T-cell (primary cell): ENCODE data around the gene IQCH. TPM values are rescaled to one million over a fixed set of nuclear protein-coding genes. Genes with fewer than 3 reads are reported as not detected.

Source experiments
- ATAC-seq, 4 experiments: fragments of 200-7000 bp in 3 of 4; fragments of 150-1000 bp in 1 of 4; cut with Tn5 transposase; replicated peaks in 1 of 4; 1 replicate in 3 of 4; 2 replicates in 1 of 4; pipeline ENCODE4 v1.10.0; 2021; ENCODE audit warnings: moderate library complexity in 3 of 4, mild to moderate bottlenecking in 2 of 4, moderate number of reproducible peaks in 1 of 4
- CTCF ChIA-PET, 2 donors: fragments of 300-600 bp; sonication (Branson Sonifier 250); formaldehyde crosslinking; loops; one replicate each; lab custom pipeline; 2022; ENCODE audit warnings: antibody characterized with exemption in 2 of 2; lab: Charles Lee
- POLR2A ChIA-PET, 2 donors: fragments of 300-600 bp; sonication (Branson Sonifier 250); formaldehyde crosslinking; loops; one replicate each; lab custom pipeline; 2022; ENCODE audit warnings: antibody characterized with exemption in 2 of 2; lab: Charles Lee
- DNase-seq, 35 experiments: peaks; one replicate each; pipeline versions ENCODE4 v3.0.0 to v3.0.0-alpha.2; 2013 to 2023
- H3K27ac ChIP-seq: one replicate; pipeline ENCODE4 v1.5.1; 2013; ENCODE audit warnings: low read length
- H3K27me3 ChIP-seq, 2 experiments: replicated peaks in 1 of 2; 1 replicate in 1 of 2; 2 replicates in 1 of 2; pipeline versions ENCODE4 v1.6.1 to v1.7.0; 2013; ENCODE audit warnings: low read length in 1 of 2, mixed read lengths in 1 of 2; ENCODE audit not compliant: control insufficient read depth in 2 of 2, insufficient read depth in 2 of 2; ENCODE audit errors: extremely low read depth in 1 of 2
- H3K36me3 ChIP-seq, 2 donors: 1 replicate in 1 of 2; 2 replicates in 1 of 2; pipeline versions ENCODE4 v1.6.1 to v1.7.0; 2013; ENCODE audit warnings: low read length in 1 of 2; ENCODE audit not compliant: control insufficient read depth in 2 of 2, insufficient read depth in 1 of 2; ENCODE audit errors: extremely low read depth in 1 of 2
- H3K4me1 ChIP-seq, 2 experiments: 1 replicate in 1 of 2; 2 replicates in 1 of 2; pipeline versions ENCODE4 v1.6.1 to v1.7.0; 2013; ENCODE audit warnings: low read length in 2 of 2, mixed read lengths in 1 of 2; ENCODE audit not compliant: insufficient read depth in 2 of 2, control insufficient read depth in 1 of 2; ENCODE audit errors: extremely low read depth in 1 of 2
- H3K4me3 ChIP-seq, 2 donors: 1 replicate in 1 of 2; 2 replicates in 1 of 2; pipeline versions ENCODE4 v1.5.1 to v1.7.0; 2013; ENCODE audit warnings: mild to moderate bottlenecking in 2 of 2, low read length in 1 of 2, moderate library complexity in 1 of 2; ENCODE audit not compliant: control insufficient read depth in 1 of 2; ENCODE audit errors: extremely low read depth in 1 of 2
- H3K9me3 ChIP-seq: 2 replicates; pipeline ENCODE4 v1.7.0; 2013
- H3K27ac Mint-ChIP-seq, 2 donors: one replicate each; pipeline ENCODE4 v1.8.0; 2020 to 2021; ENCODE audit warnings: mild to moderate bottlenecking in 2 of 2, mixed read lengths in 2 of 2
- H3K27me3 Mint-ChIP-seq, 2 donors: one replicate each; pipeline ENCODE4 v1.8.0; 2021 to 2022; ENCODE audit warnings: mixed read lengths in 2 of 2
- H3K36me3 Mint-ChIP-seq: one replicate; pipeline ENCODE4 v1.8.0; 2021; ENCODE audit warnings: mixed read lengths
- H3K4me1 Mint-ChIP-seq, 3 donors: one replicate each; pipeline ENCODE4 v1.8.0; 2020 to 2022; ENCODE audit warnings: mixed read lengths in 3 of 3, mild to moderate bottlenecking in 1 of 3
- H3K4me3 Mint-ChIP-seq, 3 donors: one replicate each; pipeline ENCODE4 v1.8.0; 2020 to 2022; ENCODE audit warnings: mild to moderate bottlenecking in 3 of 3, mixed read lengths in 3 of 3, moderate library complexity in 3 of 3
- H3K9me3 Mint-ChIP-seq, 3 donors: one replicate each; pipeline ENCODE4 v1.8.0; 2020 to 2022; ENCODE audit warnings: mixed read lengths in 3 of 3
- WGBS: methylation state at CpG from one replicate; pipeline ENCODE4 v1.1.5; 2013; ENCODE audit warnings: missing lambda C conversion rate; ENCODE audit not compliant: insufficient coverage; 5-methylcytosine and 5-hydroxymethylcytosine counted together
- total RNA-seq, 35 experiments: library from RNA in 6 of 35; stranded (reverse) in 6 of 35; fragments of 120-200 nt in 1 of 35; gene quantifications; one replicate each; pipeline versions ENCODE4 v1.2.1 to v1.2.4 and lab custom pipeline; 2013 to 2026

Gene IQCH
- total RNA-seq, 5 donors from 2014 or later (not counting 1 experiment from before 2014, with no cell fraction given): 0.43 to 2.6 (median 1.3) TPM

DNA sequence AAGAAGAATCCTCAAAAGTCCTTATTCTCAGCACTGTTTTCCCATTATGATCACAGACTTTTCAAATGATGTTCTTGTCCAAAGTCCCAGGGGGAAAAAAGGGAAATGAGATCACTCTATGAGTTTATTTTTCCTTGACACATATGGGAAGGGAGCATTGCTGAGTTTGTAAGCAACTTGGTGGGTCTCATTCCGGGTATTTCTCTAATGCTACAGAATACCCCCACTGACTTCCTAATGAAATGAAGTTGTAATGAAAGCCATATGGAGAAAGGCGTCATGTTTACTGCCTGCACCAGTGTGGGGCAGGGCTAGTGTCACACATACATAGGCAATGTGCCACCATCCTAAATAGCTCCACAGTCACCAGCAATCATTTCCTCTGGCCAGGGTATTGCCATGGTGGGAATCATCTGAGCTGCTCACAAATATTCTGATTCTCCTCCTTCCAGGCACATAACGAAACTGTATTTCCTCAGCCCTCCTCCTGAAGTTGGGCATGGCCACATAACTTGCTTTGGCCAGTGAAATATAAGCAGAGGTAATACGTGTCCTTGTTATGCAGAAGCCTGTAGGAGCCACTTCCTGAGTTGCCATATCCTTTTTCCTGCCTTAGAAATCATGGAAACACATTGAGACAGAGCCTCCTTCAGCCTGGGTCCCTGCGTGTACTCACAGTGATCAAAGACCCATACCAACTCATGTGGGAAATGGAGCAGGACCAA is 225.4 kb downstream of the IQCH start:
- Mint-ChIP-seq H3K27ac (no peak overlapping the region), H3K9me3 (peaks cover 0 to 4% (median 4%) of the 10 kb centered on the region in 3 donors), H3K27me3 (peaks cover 0 to 4% of the 10 kb centered on the region in 2 donors), H3K36me3 (peaks cover 12% of the 10 kb centered on the region), H3K4me1 (peaks cover 9 to 23% (median 10%) of the 10 kb centered on the region in 3 donors), H3K4me3 (no peak overlapping the region)
- no peak for ATAC-seq
- 71% methylated on average over 1 of the region's 5 CpGs for WGBS
- Histone ChIP-seq H3K36me3 (no peaks in the 10 kb centered on the region), H3K4me3 (no peak overlapping the region), H3K9me3 (no peaks in the 10 kb centered on the region), H3K27me3 (no peaks in the 10 kb centered on the region), H3K27ac (no peak overlapping the region), H3K4me1 (no peaks in the 10 kb centered on the region)
- no peak for DNase-seq
- ChIA-PET POLR2A (no interaction called here), CTCF (no interaction called here)

GRCh38 chr15:67480741-67481140 is 226.2 kb downstream of the IQCH start:
- WGBS: no CpG with 5 or more reads among the region's 1 CpG
- H3K9me3 Mint-ChIP-seq: peaks cover 0 to 8% (median 4%) of the 10 kb centered on the region in 3 donors
- no peak for DNase-seq
- H3K36me3 ChIP-seq: no peaks in the 10 kb centered on the region
- no peak overlapping the region for H3K27ac ChIP-seq
- H3K27me3 Mint-ChIP-seq: peaks cover 0 to 4% of the 10 kb centered on the region in 2 donors
- no peaks in the 10 kb centered on the region for H3K9me3 ChIP-seq
- POLR2A ChIA-PET: no interaction called here
- H3K4me1 ChIP-seq: no peaks in the 10 kb centered on the region
- peaks cover 15% of the 10 kb centered on the region for H3K36me3 Mint-ChIP-seq
- peaks cover 9 to 23% (median 10%) of the 10 kb centered on the region in 3 donors for H3K4me1 Mint-ChIP-seq
- ATAC-seq: no peak
- CTCF ChIA-PET: interaction anchor here in 1 of 2 donors (0.5 kb wide), 1 partner anchor 105 kb away, joined by 4 read pairs; no protein-coding TSS in a partner anchor
- no peak overlapping the region for H3K27ac Mint-ChIP-seq
- H3K4me3 ChIP-seq: no peak overlapping the region
- no peak overlapping the region for H3K4me3 Mint-ChIP-seq
- H3K27me3 ChIP-seq: no peaks in the 10 kb centered on the region

DNA sequence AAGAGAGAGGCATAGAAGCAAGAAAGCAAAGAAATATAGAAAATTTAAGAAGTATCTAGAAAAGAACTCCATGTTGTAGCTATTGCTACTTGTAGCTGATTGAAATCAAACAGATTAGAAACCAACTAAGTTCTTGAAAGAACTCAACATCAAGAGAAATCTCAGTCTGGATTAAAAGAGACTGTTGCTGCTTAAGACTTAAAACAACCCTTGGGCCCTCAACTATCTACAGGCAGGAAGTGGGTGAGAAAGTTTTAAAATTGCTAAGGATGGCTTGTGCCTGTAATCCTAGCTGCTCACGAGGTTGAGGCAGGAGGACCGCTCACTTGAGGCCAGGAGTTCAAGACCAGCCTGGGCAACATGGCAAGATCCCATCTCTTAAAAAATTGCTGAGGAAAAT is 227.1 kb downstream of the IQCH start:
- H3K36me3 ChIP-seq: no peaks in the 10 kb centered on the region
- CTCF ChIA-PET: no interaction called here
- no peaks in the 10 kb centered on the region for H3K9me3 ChIP-seq
- Mint-ChIP-seq H3K9me3 (peaks cover 0 to 8% (median 4%) of the 10 kb centered on the region in 3 donors), H3K4me3 (no peak overlapping the region), H3K27ac (peak overlapping the region; percentile 13 to 16), H3K27me3 (peaks cover 0 to 4% of the 10 kb centered on the region in 2 donors), H3K4me1 (peaks cover 9 to 23% (median 10%) of the 10 kb centered on the region in 3 donors), H3K36me3 (peaks cover 17% of the 10 kb centered on the region)
- ATAC-seq: peak in 3 of 4 experiments; percentile 12 to 57 (median 38)
- DNase-seq: no peak
- no peaks in the 10 kb centered on the region for H3K4me1 ChIP-seq
- no peak overlapping the region for H3K27ac ChIP-seq
- POLR2A ChIA-PET: interaction anchor here in 1 of 2 donors (0.6 kb wide), 1 partner anchor 65 kb away, joined by 3 read pairs; no protein-coding TSS in a partner anchor
- WGBS: no CpG with 5 or more reads among the region's 2 CpGs
- H3K4me3 ChIP-seq: no peak overlapping the region
- no peaks in the 10 kb centered on the region for H3K27me3 ChIP-seq

- Histone ChIP-seq H3K36me3 (no peaks in the 10 kb centered on the region), H3K27ac (no peak overlapping the region), H3K4me3 (no peak overlapping the region), H3K4me1 (no peaks in the 10 kb centered on the region), H3K9me3 (no peaks in the 10 kb centered on the region), H3K27me3 (no peaks in the 10 kb centered on the region)
- CTCF ChIA-PET: no interaction called here
- no peaks in the 10 kb centered on the region for H3K4me1 Mint-ChIP-seq
- no peaks in the 10 kb centered on the region for H3K9me3 Mint-ChIP-seq
- H3K27ac Mint-ChIP-seq: no peak overlapping the region
- no peaks in the 10 kb centered on the region for H3K27me3 Mint-ChIP-seq
- DNase-seq (no peak), ATAC-seq (no peak)
- POLR2A ChIA-PET: no interaction called here
- WGBS: no CpG with 5 or more reads among the region's 1 CpG
- H3K4me3 Mint-ChIP-seq: no peak overlapping the region
- H3K36me3 Mint-ChIP-seq: peaks cover 16% of the 10 kb centered on the region
Measured at GRCh38 chr15:67495585-67495984, 241.0 kb downstream of the IQCH start.

DNA sequence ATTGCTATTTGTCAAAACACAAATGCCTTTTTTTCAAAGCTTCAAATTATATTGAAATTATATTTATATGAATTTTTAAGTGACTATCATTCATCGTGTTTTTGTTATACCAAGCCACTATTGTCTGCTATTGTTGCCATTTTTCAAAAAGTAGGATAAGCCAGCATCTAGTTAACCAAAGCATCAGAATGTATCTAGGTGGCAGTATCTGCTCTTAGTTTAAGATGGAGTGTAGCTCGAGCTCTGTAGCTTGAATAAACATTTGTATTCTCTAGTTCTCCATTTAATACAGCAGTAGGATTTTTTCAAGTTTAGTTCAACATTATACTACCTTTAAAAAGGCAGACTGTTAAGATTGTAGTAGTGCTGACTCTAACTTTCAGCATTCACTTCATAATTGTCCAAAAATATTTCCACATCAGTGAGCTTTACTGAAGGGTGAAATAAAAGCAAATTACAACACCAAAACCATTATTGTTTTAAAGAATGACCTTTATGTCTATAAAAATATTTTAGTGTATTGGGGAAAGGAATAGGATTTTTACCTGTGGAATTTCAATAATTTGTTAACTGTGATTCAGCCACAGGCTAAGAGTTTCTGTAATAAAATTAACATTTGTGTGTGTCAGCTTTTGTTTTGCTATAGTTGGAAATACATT is 246.7 kb downstream of the IQCH start:
- CTCF ChIA-PET: interaction anchor here in 1 of 2 donors (0.6 to 1.2 kb wide), 3 partner anchors 91 to 335 kb away, joined by 3 to 6 read pairs (median 3); no protein-coding TSS in a partner anchor
- DNase-seq (peak in 1 of 35 experiments; percentile 32), ATAC-seq (peak in 3 of 4 experiments; percentile 46 to 64 (median 47))
- Mint-ChIP-seq H3K27ac (no peak overlapping the region), H3K36me3 (peaks cover 6% of the 10 kb centered on the region), H3K4me1 (no peaks in the 10 kb centered on the region), H3K4me3 (no peak overlapping the region), H3K9me3 (no peaks in the 10 kb centered on the region), H3K27me3 (no peaks in the 10 kb centered on the region)
- no peaks in the 10 kb centered on the region for H3K27me3 ChIP-seq
- no peaks in the 10 kb centered on the region for H3K4me1 ChIP-seq
- no CpG with 5 or more reads among the region's 2 CpGs for WGBS
- no peaks in the 10 kb centered on the region for H3K36me3 ChIP-seq
- H3K4me3 ChIP-seq: no peak overlapping the region
- POLR2A ChIA-PET: interaction anchor here in 1 of 2 donors (0.5 to 0.6 kb wide), 2 partner anchors 66 to 160 kb away, joined by 3 to 5 read pairs; no protein-coding TSS in a partner anchor
- H3K9me3 ChIP-seq: no peaks in the 10 kb centered on the region
- H3K27ac ChIP-seq: no peak overlapping the region

- DNase-seq: no peak
- Histone ChIP-seq H3K4me3 (no peak overlapping the region), H3K27ac (no peak overlapping the region), H3K9me3 (no peaks in the 10 kb centered on the region), H3K36me3 (no peaks in the 10 kb centered on the region), H3K27me3 (no peaks in the 10 kb centered on the region), H3K4me1 (no peaks in the 10 kb centered on the region)
- H3K9me3 Mint-ChIP-seq: no peaks in the 10 kb centered on the region
- no peak for ATAC-seq
- 85% methylated on average over 8 of the region's 13 CpGs for WGBS
- no peaks in the 10 kb centered on the region for H3K27me3 Mint-ChIP-seq
- H3K4me1 Mint-ChIP-seq: no peaks in the 10 kb centered on the region
- no peak overlapping the region for H3K27ac Mint-ChIP-seq
- CTCF ChIA-PET: interaction anchor here in 1 of 2 donors (1.0 to 1.2 kb wide), 2 partner anchors 90 to 334 kb away, joined by 3 to 6 read pairs; no protein-coding TSS in a partner anchor
- POLR2A ChIA-PET: interaction anchor here in 1 of 2 donors (0.5 kb wide), 1 partner anchor 67 kb away, joined by 3 read pairs; no protein-coding TSS in a partner anchor
- H3K36me3 Mint-ChIP-seq: peaks cover 6% of the 10 kb centered on the region
- no peak overlapping the region for H3K4me3 Mint-ChIP-seq
Measured at GRCh38 chr15:67501836-67502461, 247.4 kb downstream of the IQCH start.
